H1 (cell line): ENCODE results near the gene TBC1D2B.

Experiments
- ATF3 ChIP-seq: IDR thresholded peaks from 2 replicates; pipeline ENCODE4 v1.6.1; 2011; ENCODE audit warnings: low read depth, mild to moderate bottlenecking, low read length; ENCODE audit not compliant: insufficient read depth
- EZH2 ChIP-seq: fragments of 200-600 bp; sonication (generic); IDR thresholded peaks from 2 replicates; pipeline ENCODE4 v1.7.1; 2012; ENCODE audit warnings: low read depth, mild to moderate bottlenecking, moderate library complexity, low read length, inconsistent platforms; ENCODE audit not compliant: severe bottlenecking
- HDAC6 ChIP-seq: IDR thresholded peaks from one replicate; pipeline ENCODE4 v1.7.1; 2012; ENCODE audit warnings: low read depth, mild to moderate bottlenecking, inconsistent platforms, low read length, moderate library complexity
- JUN ChIP-seq: IDR thresholded peaks from 2 replicates; pipeline ENCODE4 v1.6.1; 2011; ENCODE audit warnings: low read depth, mild to moderate bottlenecking, improper control_type of control experiment, low read length
- POLR2AphosphoS5 ChIP-seq: IDR thresholded peaks from 2 replicates; pipeline ENCODE4 v1.6.1; 2011; ENCODE audit warnings: low read depth, low read length
- RFX5 ChIP-seq: IDR thresholded peaks from 2 replicates; pipeline ENCODE4 v1.6.1; 2011; ENCODE audit warnings: low read depth, low read length, improper control_type of control experiment, borderline replicate concordance
- SIN3A ChIP-seq, 2 experiments: IDR thresholded peaks in 1 of 2; conservative IDR thresholded peaks in 1 of 2; 2 replicates each; pipeline ENCODE4 v1.6.1; 2011 to 2012; ENCODE audit warnings: low read length in 2 of 2, improper control_type of control experiment in 1 of 2, low read depth in 1 of 2, mild to moderate bottlenecking in 1 of 2
- TAF1 ChIP-seq: IDR thresholded peaks from 2 replicates; pipeline ENCODE4 v1.6.1; 2011; ENCODE audit warnings: mild to moderate bottlenecking, low read depth, low read length
- ZNF274 ChIP-seq: IDR thresholded peaks from 2 replicates; pipeline ENCODE4 v1.7.0; 2012; ENCODE audit warnings: low read length, borderline replicate concordance; ENCODE audit errors: extremely low read depth
- TF ChIP-seq, protein P1 (sequence below), 3 experiments: IDR thresholded peaks; 1 replicate in 2 of 3; 2 replicates in 1 of 3; pipeline versions ENCODE4 v1.5.1 to v1.6.1; 2011; ENCODE audit warnings: low read length in 3 of 3, mild to moderate bottlenecking in 3 of 3, inconsistent platforms in 2 of 3, low read depth in 1 of 3, moderate library complexity in 1 of 3; ENCODE audit not compliant: insufficient read depth in 1 of 3; ENCODE audit errors: control extremely low read depth in 1 of 3

DNA sequence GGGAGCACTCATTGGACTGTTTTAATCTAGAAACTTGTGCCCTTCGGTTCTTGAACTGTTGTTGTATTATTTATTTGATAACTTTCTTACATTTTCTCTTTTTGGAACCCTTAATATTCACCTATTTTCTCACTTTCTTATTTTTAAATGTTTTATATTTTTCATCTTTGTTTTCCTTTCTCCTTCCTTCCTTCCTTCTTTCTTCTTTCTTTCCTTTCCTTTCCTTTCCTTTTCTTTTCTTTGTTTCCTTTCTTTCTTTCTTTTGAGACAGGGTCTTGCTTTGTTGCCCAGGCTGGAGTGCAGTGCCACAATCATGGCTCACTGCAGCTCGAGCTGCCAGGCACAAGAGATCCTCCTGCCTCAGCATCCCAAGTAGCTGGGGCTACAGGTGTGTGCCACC is 108.5 kb downstream of the TBC1D2B start:
- TF ChIP-seq HDAC6 (no peak), RFX5 (no peak), ATF3 (no peak), POLR2AphosphoS5 (no peak), ZNF274 (no peak), EZH2 (no peak), TAF1 (no peak), SIN3A (conservative IDR thresholded peaks at IDR 0.05 in 1 of 2, IDR thresholded peaks at IDR 0.05 in 1 of 2; ENCODE audit: low read depth in 1 of 2, low read length in 2 of 2) (no peak), JUN (no peak)
- TF ChIP-seq, protein P1, sequence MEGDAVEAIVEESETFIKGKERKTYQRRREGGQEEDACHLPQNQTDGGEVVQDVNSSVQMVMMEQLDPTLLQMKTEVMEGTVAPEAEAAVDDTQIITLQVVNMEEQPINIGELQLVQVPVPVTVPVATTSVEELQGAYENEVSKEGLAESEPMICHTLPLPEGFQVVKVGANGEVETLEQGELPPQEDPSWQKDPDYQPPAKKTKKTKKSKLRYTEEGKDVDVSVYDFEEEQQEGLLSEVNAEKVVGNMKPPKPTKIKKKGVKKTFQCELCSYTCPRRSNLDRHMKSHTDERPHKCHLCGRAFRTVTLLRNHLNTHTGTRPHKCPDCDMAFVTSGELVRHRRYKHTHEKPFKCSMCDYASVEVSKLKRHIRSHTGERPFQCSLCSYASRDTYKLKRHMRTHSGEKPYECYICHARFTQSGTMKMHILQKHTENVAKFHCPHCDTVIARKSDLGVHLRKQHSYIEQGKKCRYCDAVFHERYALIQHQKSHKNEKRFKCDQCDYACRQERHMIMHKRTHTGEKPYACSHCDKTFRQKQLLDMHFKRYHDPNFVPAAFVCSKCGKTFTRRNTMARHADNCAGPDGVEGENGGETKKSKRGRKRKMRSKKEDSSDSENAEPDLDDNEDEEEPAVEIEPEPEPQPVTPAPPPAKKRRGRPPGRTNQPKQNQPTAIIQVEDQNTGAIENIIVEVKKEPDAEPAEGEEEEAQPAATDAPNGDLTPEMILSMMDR (IDR thresholded peaks at IDR 0.05; ENCODE audit: control extremely low read depth in 1 of 3, insufficient read depth in 1 of 3, low read depth in 1 of 3, low read length in 3 of 3) = no peak
